GM19099 (cell line): ENCODE results near the gene PDZRN4.

ENCODE experiments used
- POLR2A ChIP-seq: IDR thresholded peaks from 3 replicates; pipeline ENCODE4 v1.6.1; 2011; ENCODE audit warnings: low read depth; ENCODE audit not compliant: insufficient read length; ENCODE audit errors: extremely low read depth

PDZRN4 gene

DNA sequence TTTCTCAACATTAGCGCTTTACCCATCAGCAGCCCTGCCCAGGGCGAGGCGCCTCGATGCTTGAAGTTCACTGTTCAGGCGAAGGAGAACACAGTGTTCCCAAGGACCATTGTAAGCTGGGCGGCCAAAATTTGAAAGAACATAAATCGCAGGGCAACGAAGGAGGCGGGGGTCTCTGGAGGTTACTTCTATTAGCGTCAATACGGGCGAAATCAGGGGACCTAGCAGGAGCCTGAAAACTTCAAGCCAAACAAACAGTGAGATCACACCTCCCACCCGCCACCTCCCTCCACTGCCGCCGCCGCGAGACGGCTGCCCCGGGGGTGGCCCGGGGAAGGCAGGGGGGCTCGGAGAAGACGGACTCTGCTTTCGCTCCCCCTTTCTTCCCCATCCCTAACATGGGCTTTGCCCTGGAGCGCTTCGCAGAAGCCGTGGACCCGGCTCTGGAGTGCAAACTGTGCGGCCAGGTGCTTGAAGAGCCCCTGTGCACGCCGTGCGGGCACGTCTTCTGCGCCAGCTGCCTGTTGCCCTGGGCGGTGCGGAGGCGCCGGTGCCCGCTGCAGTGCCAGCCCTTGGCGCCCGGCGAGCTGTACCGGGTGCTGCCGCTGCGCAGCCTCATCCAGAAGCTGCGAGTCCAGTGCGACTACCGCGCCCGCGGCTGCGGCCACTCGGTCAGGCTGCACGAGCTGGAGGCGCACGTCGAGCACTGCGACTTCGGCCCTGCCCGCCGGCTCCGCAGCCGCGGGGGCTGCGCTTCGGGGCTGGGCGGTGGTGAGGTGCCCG, at the start of gene PDZRN4:
TSS of gene PDZRN4 (plus strand) at position 263 of the 783 bp plus-strand sequence.
- no peak for TF ChIP-seq POLR2A

DNA sequence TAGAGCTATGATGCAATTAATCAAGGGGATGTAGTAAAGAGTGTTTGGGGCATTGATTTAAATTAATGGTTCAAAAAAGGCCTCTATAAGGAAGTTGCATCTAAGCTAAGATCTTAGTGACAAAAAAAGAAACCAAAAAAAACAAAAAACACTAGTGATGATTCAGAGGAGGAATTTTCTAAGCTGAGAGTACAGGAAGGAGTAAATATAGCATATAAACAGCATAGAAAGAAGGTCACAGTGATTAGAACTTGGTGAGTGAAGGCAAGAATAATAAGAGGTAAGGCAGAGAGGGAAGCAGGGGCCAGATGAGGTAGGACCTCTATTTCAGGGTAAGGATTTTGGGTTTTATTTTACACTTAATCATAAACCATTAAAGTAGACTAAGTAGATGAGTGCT, 48.0 kb upstream of the PDZRN4 start:
- no peak for TF ChIP-seq POLR2A

DNA sequence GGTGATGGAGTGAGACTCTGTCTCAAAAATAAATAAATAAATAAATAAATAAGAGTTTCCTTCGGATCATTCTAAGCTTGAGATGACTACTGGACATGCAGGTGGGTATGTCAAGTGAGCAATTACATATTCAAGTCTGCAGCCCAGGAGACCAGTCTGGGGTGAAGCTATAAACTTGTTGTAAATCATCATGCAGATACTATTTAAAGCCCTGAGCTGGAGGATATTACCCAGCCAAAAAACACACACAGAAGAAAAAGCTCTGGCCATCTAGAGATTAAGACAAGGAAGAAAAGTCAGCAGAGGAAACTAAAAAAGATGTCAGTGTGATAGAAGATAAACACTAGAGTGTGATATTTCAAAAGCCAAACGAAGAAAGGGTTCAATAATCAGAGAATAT, 47.0 kb upstream of the PDZRN4 start:
- no peak for TF ChIP-seq POLR2A

DNA sequence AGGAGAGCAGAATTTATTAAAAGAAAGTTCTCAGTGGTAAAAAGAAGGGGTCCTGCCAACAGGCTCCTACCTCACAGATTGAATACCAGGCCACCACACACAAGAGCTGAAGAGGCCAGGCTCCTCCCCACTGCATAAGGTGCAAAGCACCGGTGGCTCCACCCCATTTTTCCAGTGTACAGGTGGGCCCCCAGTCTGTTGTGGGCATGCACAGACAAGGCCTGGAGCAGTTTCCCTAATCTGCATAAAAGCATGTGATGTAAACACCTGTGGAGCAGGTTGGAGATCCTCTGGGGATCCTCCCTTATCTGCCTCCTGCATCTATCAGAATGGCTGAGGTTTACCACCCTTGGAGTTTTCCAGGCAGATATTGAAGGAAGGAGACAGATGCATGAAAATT, 45.7 kb upstream of the PDZRN4 start:
- no peak for TF ChIP-seq POLR2A

DNA sequence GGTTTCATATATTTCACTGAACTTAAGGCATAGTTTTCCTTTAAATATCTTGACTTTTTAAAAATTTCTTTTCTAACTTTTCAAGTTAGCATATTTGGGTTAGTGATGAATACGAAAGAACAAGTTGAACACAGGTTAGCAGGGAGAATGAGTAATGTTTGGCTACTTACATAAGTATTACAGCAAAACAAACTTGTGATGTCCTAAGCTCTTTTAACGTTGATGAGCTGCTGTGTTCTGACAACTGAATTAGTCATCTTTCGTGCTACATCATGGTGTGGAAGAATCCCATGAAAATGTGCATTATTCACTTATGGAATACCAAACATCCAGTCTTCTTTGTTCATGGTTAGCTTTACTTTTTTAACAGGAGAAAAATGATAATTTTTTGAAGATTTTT, 36.3 kb upstream of the PDZRN4 start:
- no peak for TF ChIP-seq POLR2A

DNA sequence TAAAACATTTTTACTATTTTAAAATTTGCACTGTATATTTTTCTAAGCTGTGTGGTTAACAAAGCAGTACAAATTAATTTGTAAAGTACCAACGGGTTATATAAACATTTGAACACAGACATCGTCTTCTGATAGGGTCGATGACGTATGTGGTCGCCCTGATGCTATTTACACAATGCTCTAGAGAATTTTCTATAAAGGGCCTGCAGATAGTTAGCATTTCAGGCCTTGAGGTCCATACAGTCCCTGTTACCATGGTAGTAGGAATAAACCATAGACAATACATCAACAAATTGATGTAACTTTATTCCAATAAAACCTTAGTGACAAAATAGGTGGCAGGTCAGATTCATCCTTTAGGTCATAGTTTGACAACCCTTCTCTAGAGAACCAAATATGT, 25.7 kb upstream of the PDZRN4 start:
- no peak for TF ChIP-seq POLR2A

DNA sequence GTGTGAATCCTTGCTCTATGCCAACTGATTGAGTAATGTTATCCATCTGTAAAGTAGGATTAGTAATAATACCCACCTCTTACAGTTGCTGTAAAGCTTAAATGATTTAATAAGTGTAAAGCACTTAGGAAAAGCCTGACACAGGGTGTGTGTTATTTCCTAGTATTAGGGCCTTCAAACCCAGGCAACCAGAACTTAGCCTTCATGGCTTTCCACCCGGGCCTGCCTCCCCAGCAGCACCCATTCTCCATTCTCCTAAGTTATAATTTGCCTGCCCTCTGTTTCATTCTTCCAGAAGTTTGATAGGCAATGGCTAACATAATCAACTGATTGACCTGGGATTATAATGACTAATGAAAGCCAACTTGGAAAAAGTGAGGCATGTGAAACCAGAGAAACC, 20.4 kb upstream of the PDZRN4 start:
- no peak for TF ChIP-seq POLR2A

DNA sequence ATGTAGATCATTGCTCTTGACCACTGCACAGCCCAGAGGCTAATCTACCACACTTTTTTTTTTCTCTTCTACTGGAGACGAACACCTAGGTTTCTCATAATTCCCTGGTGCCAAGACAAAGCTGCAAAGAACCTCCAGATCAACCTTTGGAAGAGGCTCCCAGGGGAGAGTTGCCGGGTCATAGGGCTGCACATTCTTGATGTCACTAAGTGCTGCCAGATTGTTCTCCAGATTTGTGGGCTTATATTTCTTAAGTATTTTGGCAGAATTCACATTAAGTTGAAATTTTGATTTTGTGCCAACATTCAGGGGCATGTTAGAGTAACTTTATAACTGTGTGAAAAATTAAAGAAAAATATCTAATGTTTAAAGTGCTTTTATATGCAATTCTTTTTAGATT, 13.5 kb upstream of the PDZRN4 start:
- no peak for TF ChIP-seq POLR2A

DNA sequence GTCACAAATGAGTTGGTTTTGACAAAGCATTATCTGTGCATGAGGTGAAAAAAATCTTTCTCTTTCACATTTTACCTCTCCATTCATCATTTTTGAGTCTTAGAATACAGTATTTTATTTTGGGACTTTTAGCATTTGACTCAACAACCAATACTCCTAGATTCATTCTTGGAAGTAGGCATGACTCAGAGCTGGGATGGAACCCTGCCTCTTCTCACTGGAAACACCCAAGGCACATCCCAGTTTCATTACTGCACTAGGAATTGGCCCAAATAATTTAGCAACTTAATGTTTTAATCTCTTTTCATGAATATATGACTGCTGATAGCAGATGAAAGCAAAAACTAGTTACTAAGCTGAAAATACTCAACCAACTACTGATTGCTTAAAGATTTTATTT, 3.3 kb upstream of the PDZRN4 start:
- no peak for TF ChIP-seq POLR2A

DNA sequence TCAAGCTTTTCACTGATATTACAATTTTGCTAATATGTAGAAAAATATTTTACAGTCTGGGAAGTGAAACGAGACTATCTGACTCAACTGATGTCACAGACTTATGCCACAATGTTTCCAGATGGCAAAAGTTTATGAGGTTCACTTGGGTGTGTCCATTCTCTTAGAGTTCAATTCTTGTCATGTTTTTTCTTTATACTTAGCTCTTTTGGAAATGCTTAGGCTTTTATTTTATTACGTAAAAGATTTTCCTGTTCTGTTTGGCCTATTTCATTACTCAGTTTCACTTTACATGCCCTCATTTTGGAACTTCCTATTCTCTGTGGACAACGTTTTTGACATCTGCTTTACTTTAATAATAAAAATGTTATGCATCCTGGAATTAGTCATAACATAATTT, 2.1 kb upstream of the PDZRN4 start:
- TF ChIP-seq POLR2A: no peak

DNA sequence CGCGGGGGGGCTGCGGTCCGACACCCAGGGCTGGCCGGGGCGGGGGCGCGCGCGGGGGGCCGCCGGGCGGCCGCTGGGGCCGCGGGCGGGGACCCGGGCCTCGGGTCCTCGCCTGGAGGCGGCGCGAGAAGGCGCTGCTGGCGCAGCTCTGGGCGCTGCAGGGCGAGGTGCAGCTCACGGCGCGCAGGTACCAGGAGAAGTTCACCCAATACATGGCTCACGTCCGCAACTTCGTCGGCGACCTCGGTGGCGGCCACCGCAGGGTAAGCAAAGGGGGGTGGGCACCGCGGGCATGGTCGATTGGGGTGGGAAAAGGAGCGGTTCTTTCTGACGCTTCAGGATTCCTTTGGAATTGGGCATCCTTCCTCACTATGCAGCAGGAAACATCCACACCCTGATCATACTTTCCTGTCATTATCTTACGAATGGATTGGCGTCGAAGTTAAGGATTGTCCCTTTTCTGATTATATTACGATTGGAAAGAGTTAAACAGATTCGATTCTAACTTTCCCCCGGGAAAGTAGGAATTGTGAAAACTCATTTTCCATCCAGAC, 798 bp downstream of the PDZRN4 start:
- no peak for TF ChIP-seq POLR2A

DNA sequence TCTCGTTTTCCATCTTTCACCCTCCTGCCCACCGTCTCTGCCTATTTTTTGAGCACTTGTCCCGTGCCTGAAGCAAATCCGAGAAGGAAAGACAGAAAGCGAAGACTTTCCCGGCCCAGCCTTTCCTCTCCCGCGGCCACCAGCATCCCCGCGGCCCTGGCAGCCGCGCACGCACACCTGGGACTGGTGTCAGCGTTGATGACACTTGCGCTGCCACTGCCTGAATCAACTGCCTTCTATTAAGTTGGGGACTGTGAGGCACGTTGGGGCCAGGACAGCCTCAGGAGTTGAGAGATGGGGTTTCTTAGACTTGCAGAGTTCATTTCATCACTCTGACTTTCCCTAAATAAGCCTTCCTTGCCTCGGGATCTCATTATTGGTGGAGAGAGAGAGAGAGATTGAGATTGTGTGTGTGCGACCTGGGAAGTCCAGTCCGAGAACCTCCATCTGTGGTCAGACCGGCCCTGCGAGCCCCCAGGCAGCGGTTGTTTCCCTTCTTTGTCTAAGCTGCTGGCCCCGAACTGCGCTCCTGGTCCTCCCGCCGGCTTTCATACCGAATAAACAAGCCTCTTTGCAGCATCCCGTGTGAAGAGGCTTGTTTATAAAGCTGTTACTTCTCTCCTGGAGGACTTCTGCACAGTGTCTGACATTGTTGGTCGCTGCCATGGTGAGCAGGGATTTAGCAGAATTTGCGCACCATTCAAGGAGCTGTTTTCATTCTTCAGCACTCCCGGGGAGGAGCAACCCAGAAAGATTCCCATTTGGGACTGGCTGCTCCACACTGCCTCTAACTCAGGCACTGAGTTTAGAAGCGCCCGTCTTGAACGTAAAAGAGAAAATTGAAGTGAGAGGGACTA, 1.5 kb downstream of the PDZRN4 start:
- no peak for TF ChIP-seq POLR2A

DNA sequence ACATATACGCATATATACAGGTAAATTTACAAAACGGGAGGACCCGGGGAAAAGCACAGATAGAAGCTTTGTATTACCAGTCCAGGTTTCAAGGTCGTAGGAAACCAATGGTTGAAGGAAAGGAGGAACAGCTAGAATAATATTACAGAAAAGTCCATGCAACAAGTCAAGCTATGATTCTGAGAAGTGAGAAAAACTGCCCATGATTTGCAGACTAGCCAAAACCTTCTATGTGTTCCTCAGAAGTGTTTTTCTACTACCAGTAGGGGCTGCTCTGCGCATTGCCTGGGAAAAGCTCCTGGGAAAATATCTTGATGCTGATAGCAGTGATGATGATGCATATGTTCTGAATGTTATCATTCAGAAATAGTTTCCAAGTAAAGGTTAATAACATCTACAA, 2.2 kb downstream of the PDZRN4 start:
- TF ChIP-seq POLR2A: no peak

DNA sequence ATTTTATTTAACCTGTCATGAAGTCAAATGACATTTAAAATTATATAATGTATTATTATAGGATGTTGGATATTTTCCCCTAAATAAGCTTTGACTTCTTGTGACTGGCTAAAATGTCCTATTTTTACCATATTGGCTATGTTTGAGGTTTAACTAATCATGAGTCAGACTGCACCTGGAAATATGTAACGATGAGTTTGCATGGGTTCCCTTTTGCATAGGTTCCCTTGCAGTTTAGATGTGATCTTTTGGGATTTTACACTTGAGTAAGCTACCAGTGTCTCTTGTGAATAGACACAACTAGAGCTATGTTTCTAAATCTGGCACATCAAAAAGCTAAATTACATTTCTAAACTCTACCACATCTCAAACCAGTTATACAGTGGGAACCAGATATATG, 5.2 kb downstream of the PDZRN4 start:
- TF ChIP-seq POLR2A: no peak

DNA sequence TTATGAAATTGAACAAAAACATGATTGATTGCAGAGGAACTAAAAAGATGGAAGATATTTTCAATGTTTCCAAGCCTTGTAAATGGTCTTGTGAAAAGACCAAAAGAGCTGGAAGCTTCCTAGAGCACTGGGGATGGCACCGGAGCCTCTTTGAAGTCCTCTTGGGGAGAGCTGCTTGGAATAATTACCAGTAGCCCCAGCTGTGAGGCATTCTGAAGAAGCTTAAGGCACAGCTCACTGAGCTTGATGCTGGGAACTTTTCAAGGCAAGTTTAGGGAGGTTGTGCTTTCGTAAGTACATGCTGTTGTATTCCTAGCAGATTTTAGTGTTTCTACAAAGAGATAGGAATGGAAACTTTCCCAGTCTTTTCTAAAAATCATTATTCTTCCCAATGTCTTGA, 13.9 kb downstream of the PDZRN4 start:
- TF ChIP-seq POLR2A: no peak
